PC-3 (cell line): ENCODE measurements around the gene PIH1D1. TPM values are rescaled to one million over a fixed set of nuclear protein-coding genes. Genes with fewer than 3 reads are reported as not detected.

Experiments
- ATAC-seq: fragments of 200-7000 bp; cut with Tn5 transposase; 2 replicates; pipeline ENCODE4 v1.9.1; 2020; ENCODE audit warnings: mild to moderate bottlenecking, moderate library complexity
- BruUV-seq: library from RNA; stranded (reverse); fragments of 400-500 nt; replicated peaks from 2 replicates; lab custom pipeline; 2021; lab: Mats Ljungman, UMichigan
- CTCF ChIA-PET: fragments of 300-600 bp; sonication (Branson Sonifier 250); formaldehyde crosslinking; loops from one replicate; lab custom pipeline; 2022; ENCODE audit warnings: antibody characterized with exemption; lab: Charles Lee
- POLR2A ChIA-PET: fragments of 300-600 bp; sonication (Branson Sonifier 250); formaldehyde crosslinking; loops from one replicate; lab custom pipeline; 2022; ENCODE audit warnings: antibody characterized with exemption; ENCODE audit not compliant: unreplicated experiment; lab: Charles Lee
- DNase-seq: peaks from one replicate; pipeline ENCODE4 v3.0.0-alpha.2; 2015
- H2AFZ ChIP-seq: fragments of 300-600 bp; sonication (generic); 2 replicates; pipeline ENCODE4 v1.6.0; 2016; ENCODE audit warnings: antibody characterized with exemption, low read length
- H3F3A ChIP-seq: fragments of 300-600 bp; sonication (generic); one replicate; pipeline ENCODE4 v1.6.0; 2017; ENCODE audit warnings: antibody characterized with exemption, low read length, control low read depth, mild to moderate bottlenecking; ENCODE audit not compliant: unreplicated experiment
- H3K27ac ChIP-seq: fragments of 300-600 bp; sonication (generic); 2 replicates; pipeline ENCODE4 v1.5.1; 2016; ENCODE audit warnings: mild to moderate bottlenecking, low read length
- H3K27me3 ChIP-seq: fragments of 300-600 bp; sonication (generic); 2 replicates; pipeline ENCODE4 v1.6.1; 2016; ENCODE audit warnings: low read length, mixed read lengths
- H3K36me3 ChIP-seq: fragments of 300-600 bp; sonication (generic); 2 replicates; pipeline ENCODE4 v1.6.1; 2016; ENCODE audit warnings: low read depth, mixed run types, low read length, mixed read lengths
- H3K4me1 ChIP-seq: fragments of 300-600 bp; sonication (generic); 2 replicates; pipeline ENCODE4 v1.5.1; 2016; ENCODE audit warnings: low read length; ENCODE audit not compliant: insufficient read depth
- H3K4me2 ChIP-seq: fragments of 300-600 bp; sonication (generic); 2 replicates; pipeline ENCODE4 v1.6.0; 2016; ENCODE audit warnings: low read length
- H3K4me3 ChIP-seq: fragments of 300-600 bp; sonication (generic); 2 replicates; pipeline ENCODE4 v1.5.1; 2016; ENCODE audit warnings: mild to moderate bottlenecking, low read length, mixed read lengths
- H3K79me2 ChIP-seq: fragments of 300-600 bp; sonication (generic); 2 replicates; pipeline ENCODE4 v1.6.1; 2017; ENCODE audit warnings: low read length, mixed read lengths
- H3K9ac ChIP-seq: fragments of 300-600 bp; sonication (generic); 2 replicates; pipeline ENCODE4 v1.6.0; 2016; ENCODE audit warnings: mild to moderate bottlenecking, low read length
- H3K9me2 ChIP-seq: fragments of 300-600 bp; sonication (generic); replicated peaks from 2 replicates; pipeline ENCODE4 v1.6.1; 2016; ENCODE audit warnings: mixed run types, low read length, mixed read lengths
- H3K9me3 ChIP-seq: fragments of 300-600 bp; sonication (generic); 2 replicates; pipeline ENCODE4 v1.6.1; 2016; ENCODE audit warnings: low read length, mixed read lengths
- H4K20me1 ChIP-seq: fragments of 300-600 bp; sonication (generic); 2 replicates; pipeline ENCODE4 v1.6.1; 2016; ENCODE audit warnings: low read length, mixed read lengths
- EZH2 ChIP-seq: fragments of 300-600 bp; sonication (generic); IDR thresholded peaks from one replicate; pipeline ENCODE4 v1.6.1; 2017; ENCODE audit warnings: antibody characterized with exemption, mild to moderate bottlenecking, low read length; ENCODE audit not compliant: unreplicated experiment
- EZH2phosphoT487 ChIP-seq: fragments of 300-600 bp; sonication (generic); IDR thresholded peaks from 2 replicates; pipeline ENCODE4 v1.6.1; 2018; ENCODE audit warnings: mild to moderate bottlenecking, antibody characterized with exemption, low read length, borderline replicate concordance
- intact Hi-C: fragments of 100-400 bp; cut with micrococcal nuclease; formaldehyde crosslinking; loops from 2 replicates; pipeline ENCODE4 v1.9.0; 2023
- total RNA-seq: library from RNA; depleted of rRNA; stranded (reverse); fragments of >200 nt; gene quantifications from 2 replicates; pipeline ENCODE4 v1.2.3, GENCODE V29; 2014
- TF ChIP-seq, protein P1 (sequence below): fragments of 300-600 bp; sonication (generic); conservative IDR thresholded peaks from 2 replicates; pipeline ENCODE4 v1.5.1; 2017; ENCODE audit warnings: antibody characterized with exemption, low read depth, mild to moderate bottlenecking, low read length

The PIH1D1 gene
- total RNA-seq, 1 experiment from 2014 or later: 171 TPM

DNA sequence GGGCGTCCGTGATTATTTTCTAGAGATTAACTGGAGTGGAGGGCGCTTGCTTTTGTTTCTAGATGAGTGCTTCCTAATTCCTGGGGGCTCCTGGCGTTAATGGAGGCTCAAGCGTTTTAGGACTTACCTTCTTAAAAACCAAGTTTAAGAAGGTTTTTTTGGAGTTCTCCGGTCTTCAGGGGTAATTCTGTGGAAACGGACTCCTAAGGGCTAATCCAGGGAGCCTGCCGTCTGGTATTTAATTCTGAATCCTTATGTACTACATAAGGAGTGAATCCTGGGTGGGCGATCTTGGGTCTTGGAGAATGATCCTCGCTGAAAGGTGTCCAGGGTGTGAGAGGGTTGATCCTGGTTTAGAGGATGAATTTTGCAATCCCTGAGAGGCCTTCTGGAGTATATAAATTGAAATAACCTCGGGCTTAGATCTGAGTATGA is 45.0 kb upstream of the PIH1D1 start:
- ChIA-PET CTCF (interaction anchor here (0.5 kb wide), 1 partner anchor 90 kb away, joined by 4 read pairs; no protein-coding TSS in a partner anchor), POLR2A (no interaction called here)
- Histone ChIP-seq H3K27me3 (no peaks in the 10 kb centered on the region), H2AFZ (no peak overlapping the region), H3K9ac (peak overlapping the region; percentile 98), H3K36me3 (peaks cover 45% of the 10 kb centered on the region), H3K9me2 (no peaks in the 10 kb centered on the region), H3K4me2 (peak overlapping the region; percentile 97), H3K9me3 (no peaks in the 10 kb centered on the region), H3K4me3 (peak overlapping the region; percentile 94), H3K4me1 (peaks cover 19% of the 10 kb centered on the region), H3K27ac (peak overlapping the region; percentile 72), H4K20me1 (peaks cover 32% of the 10 kb centered on the region), H3K79me2 (peaks cover 30% of the 10 kb centered on the region), H3F3A (peaks cover 47% of the 10 kb centered on the region)
- BruUV-seq: TSS peak; percentile 53
- intact Hi-C loops: loop anchor here (2.0 to 5.0 kb wide), 2 partner anchors 144 to 181 kb away; partner anchors contain the start of genes PRMT1 and RRAS
- ATAC-seq (no peak), DNase-seq (no peak)
- TF ChIP-seq EZH2 (no peak), EZH2phosphoT487 (no peak)
- TF ChIP-seq, protein P1, sequence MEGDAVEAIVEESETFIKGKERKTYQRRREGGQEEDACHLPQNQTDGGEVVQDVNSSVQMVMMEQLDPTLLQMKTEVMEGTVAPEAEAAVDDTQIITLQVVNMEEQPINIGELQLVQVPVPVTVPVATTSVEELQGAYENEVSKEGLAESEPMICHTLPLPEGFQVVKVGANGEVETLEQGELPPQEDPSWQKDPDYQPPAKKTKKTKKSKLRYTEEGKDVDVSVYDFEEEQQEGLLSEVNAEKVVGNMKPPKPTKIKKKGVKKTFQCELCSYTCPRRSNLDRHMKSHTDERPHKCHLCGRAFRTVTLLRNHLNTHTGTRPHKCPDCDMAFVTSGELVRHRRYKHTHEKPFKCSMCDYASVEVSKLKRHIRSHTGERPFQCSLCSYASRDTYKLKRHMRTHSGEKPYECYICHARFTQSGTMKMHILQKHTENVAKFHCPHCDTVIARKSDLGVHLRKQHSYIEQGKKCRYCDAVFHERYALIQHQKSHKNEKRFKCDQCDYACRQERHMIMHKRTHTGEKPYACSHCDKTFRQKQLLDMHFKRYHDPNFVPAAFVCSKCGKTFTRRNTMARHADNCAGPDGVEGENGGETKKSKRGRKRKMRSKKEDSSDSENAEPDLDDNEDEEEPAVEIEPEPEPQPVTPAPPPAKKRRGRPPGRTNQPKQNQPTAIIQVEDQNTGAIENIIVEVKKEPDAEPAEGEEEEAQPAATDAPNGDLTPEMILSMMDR: no peak

DNA sequence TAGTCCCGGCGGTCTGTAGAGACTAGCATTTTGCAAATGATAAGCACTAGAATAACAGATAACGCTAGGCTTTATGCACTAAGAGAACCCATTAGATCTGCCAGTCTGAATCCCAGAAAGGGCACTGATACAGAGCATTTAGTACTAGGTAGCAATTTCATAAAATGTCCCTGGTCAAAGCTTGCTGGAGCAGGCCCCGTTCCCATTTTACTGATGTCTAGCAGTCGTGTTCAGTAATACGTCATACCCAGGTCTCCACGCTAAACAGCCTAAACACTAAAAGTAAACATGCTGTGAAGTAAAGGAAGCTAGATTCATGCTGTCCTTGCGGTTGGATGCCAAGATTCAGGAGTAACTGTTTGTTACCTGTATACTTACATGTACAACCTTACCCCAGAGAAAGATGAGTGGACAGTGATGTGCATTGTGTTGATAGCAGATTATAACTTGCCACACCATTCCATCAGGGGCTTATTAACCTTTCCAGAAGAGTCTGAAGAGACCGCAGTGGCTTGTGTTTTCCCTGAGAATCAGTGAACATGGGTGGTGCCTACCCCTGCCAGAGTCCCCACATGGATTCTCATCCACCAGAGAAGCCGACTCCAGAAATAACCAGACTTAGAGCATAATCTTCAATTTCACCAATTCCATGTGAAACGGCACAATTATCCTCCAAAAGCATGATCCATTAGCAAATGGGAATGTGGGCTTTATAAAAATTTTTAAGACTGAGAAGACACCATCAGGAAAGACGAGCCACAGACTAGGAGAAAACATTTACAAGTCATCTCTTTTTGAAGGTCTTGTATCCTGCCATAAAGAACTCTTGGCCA is 41.2 kb upstream of the PIH1D1 start:
- Histone ChIP-seq H3K9me2 (no peaks in the 10 kb centered on the region), H4K20me1 (peaks cover 44% of the 10 kb centered on the region), H3K36me3 (peaks cover 58% of the 10 kb centered on the region), H3K27ac (no peak overlapping the region), H3K79me2 (peaks cover 50% of the 10 kb centered on the region), H3K9ac (no peak overlapping the region), H3F3A (peaks cover 59% of the 10 kb centered on the region), H3K27me3 (no peaks in the 10 kb centered on the region), H3K4me2 (no peak overlapping the region), H3K9me3 (no peaks in the 10 kb centered on the region), H3K4me3 (no peak overlapping the region), H3K4me1 (peaks cover 21% of the 10 kb centered on the region), H2AFZ (no peak overlapping the region)
- BruUV-seq: no TSS peak
- DNase-seq: peak; percentile 54
- no peak for ATAC-seq
- ChIA-PET CTCF (no interaction called here), POLR2A (interaction anchor here (0.7 kb wide), 1 partner anchor 55 kb away, joined by 3 read pairs; no protein-coding TSS in a partner anchor)
- intact Hi-C loops: no loop called here
- TF ChIP-seq, protein P1: no peak
